Measurements from ENCODE around the gene ARVCF. TPM values are rescaled to one million over a fixed set of nuclear protein-coding genes. Genes with fewer than 3 reads are reported as not detected.

The ARVCF gene
- total and polyA plus RNA-seq, 9 of the 15 experiments (the other 6 are each of a cell fraction or from before 2014, with no cell fraction given): 0.03 to 97.4 (median 15.6) TPM

DNA sequence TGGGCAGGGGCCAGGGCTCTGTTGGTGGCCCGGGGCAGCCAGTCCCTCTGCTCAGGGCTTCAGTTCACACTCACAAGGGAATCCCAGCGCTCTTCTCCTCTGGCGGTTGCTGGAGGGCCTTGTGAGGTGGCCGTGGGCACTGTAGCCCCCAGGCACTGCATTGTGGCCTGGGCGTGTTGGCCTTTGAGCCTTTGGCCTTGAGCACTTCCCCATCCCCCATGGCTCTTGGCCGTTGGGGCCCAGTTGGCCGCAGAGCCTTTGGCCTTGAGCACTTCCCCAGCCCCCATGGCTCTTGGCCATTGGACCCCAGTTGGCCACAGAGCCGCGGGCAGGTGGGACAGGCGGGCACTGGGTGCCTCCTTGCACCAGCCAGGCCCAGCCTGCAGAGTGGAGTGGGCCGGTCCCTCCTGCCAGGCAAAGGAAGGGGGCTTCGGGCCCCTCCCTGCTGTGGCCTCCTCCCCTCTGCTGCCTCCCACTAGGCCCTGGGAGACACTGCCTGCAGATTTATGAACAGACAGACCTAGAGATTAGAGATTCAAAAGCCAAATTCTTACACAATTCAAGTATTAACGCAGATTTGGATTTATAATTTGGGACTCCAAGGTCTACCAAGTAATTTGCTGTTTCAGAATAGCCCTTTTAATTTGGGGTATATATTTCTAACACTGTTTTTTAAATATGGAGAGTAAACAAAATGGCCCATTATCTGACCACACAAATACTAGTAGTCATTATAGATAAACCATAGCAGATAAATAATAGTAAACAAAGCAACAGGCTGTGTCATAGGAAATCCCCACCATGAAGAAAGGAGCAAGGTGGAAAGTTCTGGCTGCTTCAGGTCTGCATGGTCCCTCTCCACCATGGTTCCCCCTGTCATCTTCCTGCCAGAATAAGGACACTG lies 56.8 kb downstream of the ARVCF start (continued):
- TF ChIP-seq, protein P1, sequence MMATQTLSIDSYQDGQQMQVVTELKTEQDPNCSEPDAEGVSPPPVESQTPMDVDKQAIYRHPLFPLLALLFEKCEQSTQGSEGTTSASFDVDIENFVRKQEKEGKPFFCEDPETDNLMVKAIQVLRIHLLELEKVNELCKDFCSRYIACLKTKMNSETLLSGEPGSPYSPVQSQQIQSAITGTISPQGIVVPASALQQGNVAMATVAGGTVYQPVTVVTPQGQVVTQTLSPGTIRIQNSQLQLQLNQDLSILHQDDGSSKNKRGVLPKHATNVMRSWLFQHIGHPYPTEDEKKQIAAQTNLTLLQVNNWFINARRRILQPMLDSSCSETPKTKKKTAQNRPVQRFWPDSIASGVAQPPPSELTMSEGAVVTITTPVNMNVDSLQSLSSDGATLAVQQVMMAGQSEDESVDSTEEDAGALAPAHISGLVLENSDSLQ (IDR thresholded peaks at IDR 0.05): no peak
- TF ChIP-seq TAF15 (IDR thresholded peaks at IDR 0.05; ENCODE audit: low read depth, low read length) (0 out of 2 replicates have a peak, but pooled peaks have one; percentile 61), SETDB1 (IDR thresholded peaks at IDR 0.05; ENCODE audit: low read length) (peak; percentile 74), TEAD1 (CRISPR knock-in tag; IDR thresholded peaks at IDR 0.05) (0 out of 4 replicates have a peak, but pooled peaks of 1 of the 2 experiments have one; percentile 14), MECOM (CRISPR knock-in tag; IDR thresholded peaks at IDR 0.05) (no peak), NR4A1 (CRISPR knock-in tag; IDR thresholded peaks at IDR 0.05) (no peak), NR4A1 (tag; IDR thresholded peaks at IDR 0.05) (peak; percentile 64; the same call in 1 of the 2 replicates), NR1H2 (CRISPR knock-in tag; IDR thresholded peaks at IDR 0.05) (no peak), SAFB2 (IDR thresholded peaks at IDR 0.05; ENCODE audit: borderline replicate concordance, low read depth, low read length, severe bottlenecking) (no peak), RFX7 (CRISPR knock-in tag; IDR thresholded peaks at IDR 0.05) (0 out of 2 replicates have a peak, but pooled peaks have one; percentile 47), PTTG1 (tag; IDR thresholded peaks at IDR 0.05; ENCODE audit: low read depth) (no peak), ZNF408 (CRISPR knock-in tag; IDR thresholded peaks at IDR 0.05; ENCODE audit: low read depth) (no peak), FOXA3 (CRISPR knock-in tag; conservative IDR thresholded peaks at IDR 0.05 in 1 of 2, IDR thresholded peaks at IDR 0.05 in 1 of 2) (no peak), FOXJ2 (tag; IDR thresholded peaks at IDR 0.05) (0 out of 2 replicates have a peak, but pooled peaks have one; percentile 47), ZNF174 (CRISPR knock-in tag; IDR thresholded peaks at IDR 0.05) (no peak), EWSR1 (IDR thresholded peaks at IDR 0.05; ENCODE audit: borderline replicate concordance, low read depth, partially characterized antibody) (no peak), NR2F6 (CRISPR knock-in tag; IDR thresholded peaks at IDR 0.05) (0 out of 2 replicates have a peak, but pooled peaks have one; percentile 66), KDM5B (IDR thresholded peaks at IDR 0.05; ENCODE audit: insufficient replicate concordance, low read depth, low read length) (peak; percentile 71), CEBPB (tag; IDR thresholded peaks at IDR 0.05) (peak; percentile 71), NELFE (IDR thresholded peaks at IDR 0.05; ENCODE audit: insufficient read depth, insufficient read length) (no peak)
- TF ChIP-seq, protein P2, sequence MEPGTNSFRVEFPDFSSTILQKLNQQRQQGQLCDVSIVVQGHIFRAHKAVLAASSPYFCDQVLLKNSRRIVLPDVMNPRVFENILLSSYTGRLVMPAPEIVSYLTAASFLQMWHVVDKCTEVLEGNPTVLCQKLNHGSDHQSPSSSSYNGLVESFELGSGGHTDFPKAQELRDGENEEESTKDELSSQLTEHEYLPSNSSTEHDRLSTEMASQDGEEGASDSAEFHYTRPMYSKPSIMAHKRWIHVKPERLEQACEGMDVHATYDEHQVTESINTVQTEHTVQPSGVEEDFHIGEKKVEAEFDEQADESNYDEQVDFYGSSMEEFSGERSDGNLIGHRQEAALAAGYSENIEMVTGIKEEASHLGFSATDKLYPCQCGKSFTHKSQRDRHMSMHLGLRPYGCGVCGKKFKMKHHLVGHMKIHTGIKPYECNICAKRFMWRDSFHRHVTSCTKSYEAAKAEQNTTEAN (CRISPR knock-in tag; IDR thresholded peaks at IDR 0.05): no peak
- TF ChIP-seq, protein P3, sequence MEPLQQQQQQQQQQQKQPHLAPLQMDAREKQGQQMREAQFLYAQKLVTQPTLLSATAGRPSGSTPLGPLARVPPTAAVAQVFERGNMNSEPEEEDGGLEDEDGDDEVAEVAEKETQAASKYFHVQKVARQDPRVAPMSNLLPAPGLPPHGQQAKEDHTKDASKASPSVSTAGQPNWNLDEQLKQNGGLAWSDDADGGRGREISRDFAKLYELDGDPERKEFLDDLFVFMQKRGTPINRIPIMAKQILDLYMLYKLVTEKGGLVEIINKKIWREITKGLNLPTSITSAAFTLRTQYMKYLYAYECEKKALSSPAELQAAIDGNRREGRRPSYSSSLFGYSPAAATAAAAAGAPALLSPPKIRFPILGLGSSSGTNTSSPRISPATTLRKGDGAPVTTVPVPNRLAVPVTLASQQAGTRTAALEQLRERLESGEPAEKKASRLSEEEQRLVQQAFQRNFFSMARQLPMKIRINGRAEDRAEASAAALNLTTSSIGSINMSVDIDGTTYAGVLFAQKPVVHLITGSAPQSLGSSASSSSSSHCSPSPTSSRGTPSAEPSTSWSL (CRISPR knock-in tag; IDR thresholded peaks at IDR 0.05; ENCODE audit: borderline replicate concordance): no peak

All from K562 (cell line).